Measurements from ENCODE around the gene SNAP25.
A peak's percentile ranks its signal among the peaks of the same experiment; 100 is the strongest.

SNAP25 gene

DNA sequence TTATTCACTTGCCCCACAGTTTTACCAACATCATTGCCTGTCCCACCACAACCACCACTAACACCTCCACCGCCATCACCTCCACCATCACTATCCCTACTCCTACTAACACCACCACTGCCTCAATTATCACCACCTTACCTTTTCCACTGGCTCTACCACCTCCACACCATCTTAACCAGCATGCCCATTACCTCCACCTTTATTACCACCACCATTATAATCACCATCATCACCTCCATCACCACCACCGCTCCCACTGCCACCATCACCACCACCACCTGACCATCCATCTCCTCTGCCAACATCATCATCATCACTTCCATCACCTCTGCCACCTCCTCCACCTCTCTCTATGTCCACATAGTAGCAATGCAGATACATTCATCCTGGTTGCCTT, 90.0 kb downstream of the SNAP25 start:
- no peak overlapping the region for H3K4me3 ChIP-seq (ENCODE audit: low read depth, low read length)
- peak overlapping the region; percentile 44 for H3K27ac ChIP-seq
- no peaks in the 10 kb centered on the region for H3K36me3 ChIP-seq (replicated peaks)
- TF ChIP-seq, protein P1, sequence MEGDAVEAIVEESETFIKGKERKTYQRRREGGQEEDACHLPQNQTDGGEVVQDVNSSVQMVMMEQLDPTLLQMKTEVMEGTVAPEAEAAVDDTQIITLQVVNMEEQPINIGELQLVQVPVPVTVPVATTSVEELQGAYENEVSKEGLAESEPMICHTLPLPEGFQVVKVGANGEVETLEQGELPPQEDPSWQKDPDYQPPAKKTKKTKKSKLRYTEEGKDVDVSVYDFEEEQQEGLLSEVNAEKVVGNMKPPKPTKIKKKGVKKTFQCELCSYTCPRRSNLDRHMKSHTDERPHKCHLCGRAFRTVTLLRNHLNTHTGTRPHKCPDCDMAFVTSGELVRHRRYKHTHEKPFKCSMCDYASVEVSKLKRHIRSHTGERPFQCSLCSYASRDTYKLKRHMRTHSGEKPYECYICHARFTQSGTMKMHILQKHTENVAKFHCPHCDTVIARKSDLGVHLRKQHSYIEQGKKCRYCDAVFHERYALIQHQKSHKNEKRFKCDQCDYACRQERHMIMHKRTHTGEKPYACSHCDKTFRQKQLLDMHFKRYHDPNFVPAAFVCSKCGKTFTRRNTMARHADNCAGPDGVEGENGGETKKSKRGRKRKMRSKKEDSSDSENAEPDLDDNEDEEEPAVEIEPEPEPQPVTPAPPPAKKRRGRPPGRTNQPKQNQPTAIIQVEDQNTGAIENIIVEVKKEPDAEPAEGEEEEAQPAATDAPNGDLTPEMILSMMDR (IDR thresholded peaks at IDR 0.05; ENCODE audit: low read depth, low read length, missing control alignments) = no peak
- no peak for DNase-seq
- in situ Hi-C loops (cut with HindIII; ENCODE audit: low pct_ligation_motif_present, low sequenced_read_pairs) = no loop called here
- H3K27me3 ChIP-seq (replicated peaks) = no peaks in the 10 kb centered on the region

GRCh38 chr20:10309326-10309725, 90.7 kb downstream of the SNAP25 start:
- H3K36me3 ChIP-seq (replicated peaks) = no peaks in the 10 kb centered on the region
- in situ Hi-C loops (cut with HindIII; ENCODE audit: low pct_ligation_motif_present, low sequenced_read_pairs) = no loop called here
- H3K27me3 ChIP-seq (replicated peaks) = no peaks in the 10 kb centered on the region
- TF ChIP-seq, protein P1 (IDR thresholded peaks at IDR 0.05; ENCODE audit: low read depth, low read length, missing control alignments) = no peak
- H3K27ac ChIP-seq = peak overlapping the region; percentile 44
- peak; percentile 92 for DNase-seq
- no peak overlapping the region for H3K4me3 ChIP-seq (ENCODE audit: low read depth, low read length)

- in situ Hi-C loops (cut with HindIII; ENCODE audit: low pct_ligation_motif_present, low sequenced_read_pairs) = no loop called here
Observed at GRCh38 chr20:10312111-10312510, 93.5 kb downstream of the SNAP25 start.

GRCh38 chr20:10313215-10313614, 94.6 kb downstream of the SNAP25 start:
- H3K4me3 ChIP-seq (ENCODE audit: low read depth, low read length) = no peak overlapping the region
- in situ Hi-C loops (cut with HindIII; ENCODE audit: low pct_ligation_motif_present, low sequenced_read_pairs) = no loop called here
- H3K27ac ChIP-seq = no peak overlapping the region
- TF ChIP-seq, protein P1 (IDR thresholded peaks at IDR 0.05; ENCODE audit: low read depth, low read length, missing control alignments) = no peak
- DNase-seq = no peak
- H3K27me3 ChIP-seq (replicated peaks) = no peaks in the 10 kb centered on the region
- no peaks in the 10 kb centered on the region for H3K36me3 ChIP-seq (replicated peaks)

More at GRCh38 chr20:10312111-10312510, 93.5 kb downstream of the SNAP25 start:
- no peak overlapping the region for H3K27ac ChIP-seq
- H3K36me3 ChIP-seq (replicated peaks) = no peaks in the 10 kb centered on the region
- DNase-seq = no peak
- no peak overlapping the region for H3K4me3 ChIP-seq (ENCODE audit: low read depth, low read length)
- H3K27me3 ChIP-seq (replicated peaks) = no peaks in the 10 kb centered on the region
- TF ChIP-seq, protein P1 (IDR thresholded peaks at IDR 0.05; ENCODE audit: low read depth, low read length, missing control alignments) = no peak

- TF ChIP-seq, protein P1 (IDR thresholded peaks at IDR 0.05; ENCODE audit: low read depth, low read length, missing control alignments) = no peak
- Histone ChIP-seq H3K27ac (peak overlapping the region; percentile 22), H3K27me3 (replicated peaks) (no peaks in the 10 kb centered on the region), H3K36me3 (replicated peaks) (no peaks in the 10 kb centered on the region), H3K4me3 (ENCODE audit: low read depth, low read length) (no peak overlapping the region)
- in situ Hi-C loops (cut with HindIII; ENCODE audit: low pct_ligation_motif_present, low sequenced_read_pairs) = no loop called here
- peak; percentile 21 for DNase-seq
Observed at GRCh38 chr20:10313701-10314100, 95.1 kb downstream of the SNAP25 start.

GRCh38 chr20:10314198-10314597, 95.6 kb downstream of the SNAP25 start:
- in situ Hi-C loops (cut with HindIII; ENCODE audit: low pct_ligation_motif_present, low sequenced_read_pairs) = no loop called here
- no peaks in the 10 kb centered on the region for H3K36me3 ChIP-seq (replicated peaks)
- peak; percentile 74 for DNase-seq
- H3K4me3 ChIP-seq (ENCODE audit: low read depth, low read length) = no peak overlapping the region
- H3K27me3 ChIP-seq (replicated peaks) = no peaks in the 10 kb centered on the region
- H3K27ac ChIP-seq = peak overlapping the region; percentile 22
- TF ChIP-seq, protein P1 (IDR thresholded peaks at IDR 0.05; ENCODE audit: low read depth, low read length, missing control alignments) = no peak
